ENCODE measurements around the gene MSI2.

The MSI2 gene

DNA sequence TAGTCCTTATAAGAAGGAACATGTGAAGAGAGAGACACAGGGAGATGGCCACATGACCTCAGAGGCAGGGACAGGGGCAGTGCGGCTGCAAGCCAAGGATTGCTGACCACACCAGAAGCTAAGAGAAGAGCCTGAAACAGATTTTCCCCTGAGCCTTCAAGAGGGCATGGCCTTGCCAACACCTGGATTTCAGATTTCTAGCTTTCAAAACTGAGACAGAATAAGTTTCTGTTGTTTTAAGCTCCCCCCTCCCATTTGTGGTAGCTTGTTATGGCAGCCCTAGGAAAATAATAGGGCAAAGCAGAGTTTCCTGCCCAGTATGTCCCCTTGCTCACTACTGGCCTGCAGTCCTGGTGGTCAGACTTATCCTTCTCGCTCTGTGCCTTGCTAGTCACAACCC, 284.3 kb downstream of the MSI2 start:
- TF ChIP-seq, protein P1, sequence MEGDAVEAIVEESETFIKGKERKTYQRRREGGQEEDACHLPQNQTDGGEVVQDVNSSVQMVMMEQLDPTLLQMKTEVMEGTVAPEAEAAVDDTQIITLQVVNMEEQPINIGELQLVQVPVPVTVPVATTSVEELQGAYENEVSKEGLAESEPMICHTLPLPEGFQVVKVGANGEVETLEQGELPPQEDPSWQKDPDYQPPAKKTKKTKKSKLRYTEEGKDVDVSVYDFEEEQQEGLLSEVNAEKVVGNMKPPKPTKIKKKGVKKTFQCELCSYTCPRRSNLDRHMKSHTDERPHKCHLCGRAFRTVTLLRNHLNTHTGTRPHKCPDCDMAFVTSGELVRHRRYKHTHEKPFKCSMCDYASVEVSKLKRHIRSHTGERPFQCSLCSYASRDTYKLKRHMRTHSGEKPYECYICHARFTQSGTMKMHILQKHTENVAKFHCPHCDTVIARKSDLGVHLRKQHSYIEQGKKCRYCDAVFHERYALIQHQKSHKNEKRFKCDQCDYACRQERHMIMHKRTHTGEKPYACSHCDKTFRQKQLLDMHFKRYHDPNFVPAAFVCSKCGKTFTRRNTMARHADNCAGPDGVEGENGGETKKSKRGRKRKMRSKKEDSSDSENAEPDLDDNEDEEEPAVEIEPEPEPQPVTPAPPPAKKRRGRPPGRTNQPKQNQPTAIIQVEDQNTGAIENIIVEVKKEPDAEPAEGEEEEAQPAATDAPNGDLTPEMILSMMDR (IDR thresholded peaks at IDR 0.05; ENCODE audit: insufficient read depth, low read depth, low read length, missing control alignments): no peak
- no peak for DNase-seq (ENCODE audit: low read depth)
- no peak overlapping the region for H3K4me3 ChIP-seq (ENCODE audit: low read length)

- no peak overlapping the region for H3K4me3 ChIP-seq (ENCODE audit: low read length)
- TF ChIP-seq, protein P1 (IDR thresholded peaks at IDR 0.05; ENCODE audit: insufficient read depth, low read depth, low read length, missing control alignments): no peak
- DNase-seq (ENCODE audit: low read depth): no peak
Measured at GRCh38 chr17:57541049-57541448, 284.7 kb downstream of the MSI2 start.

DNA sequence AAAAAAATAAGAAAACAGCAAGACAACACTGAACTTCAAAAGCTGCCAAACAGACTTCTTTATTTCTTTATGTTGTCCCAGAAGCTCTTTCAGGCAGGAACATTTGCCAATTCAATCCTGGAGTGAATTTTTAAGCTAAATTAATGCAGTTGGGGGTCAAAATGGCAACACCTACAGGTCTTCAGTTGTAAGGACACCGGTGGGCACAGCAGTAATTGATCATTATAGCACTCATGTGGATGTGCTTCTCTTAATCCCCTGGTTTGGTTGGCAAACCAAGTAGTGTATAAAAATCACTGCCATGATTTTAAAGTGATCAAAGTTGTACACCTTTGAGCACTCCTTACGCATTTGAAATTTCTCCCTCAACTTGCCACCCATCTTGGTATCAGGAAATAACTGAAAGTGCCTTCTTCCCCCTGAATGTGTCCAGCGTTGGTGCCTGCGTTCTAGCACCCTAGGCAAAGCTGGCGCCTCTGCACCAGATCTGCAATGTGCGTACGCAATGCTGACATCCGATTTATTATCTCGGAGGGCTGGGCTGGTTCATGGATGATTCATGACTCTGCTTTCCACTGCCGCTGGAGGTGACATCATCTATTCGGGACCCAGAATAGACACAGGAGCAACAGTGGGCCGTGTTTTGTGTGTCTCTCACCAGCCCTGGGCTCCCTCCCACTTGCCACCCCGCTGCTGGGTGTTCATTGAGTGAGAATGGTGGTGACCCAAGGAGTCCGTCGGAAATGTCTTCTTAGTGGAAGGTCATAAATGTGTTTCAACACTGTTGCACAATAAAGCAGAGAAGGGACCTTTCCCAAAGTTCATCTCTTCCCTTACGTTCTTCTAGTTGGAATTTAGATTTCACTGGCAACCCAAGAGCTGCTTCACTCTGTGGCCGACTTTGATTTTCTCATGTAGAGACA, 285.4 kb downstream of the MSI2 start:
- TF ChIP-seq, protein P1 (IDR thresholded peaks at IDR 0.05; ENCODE audit: insufficient read depth, low read depth, low read length, missing control alignments): no peak
- H3K4me3 ChIP-seq (ENCODE audit: low read length): no peak overlapping the region
- no peak for DNase-seq (ENCODE audit: low read depth)

DNA sequence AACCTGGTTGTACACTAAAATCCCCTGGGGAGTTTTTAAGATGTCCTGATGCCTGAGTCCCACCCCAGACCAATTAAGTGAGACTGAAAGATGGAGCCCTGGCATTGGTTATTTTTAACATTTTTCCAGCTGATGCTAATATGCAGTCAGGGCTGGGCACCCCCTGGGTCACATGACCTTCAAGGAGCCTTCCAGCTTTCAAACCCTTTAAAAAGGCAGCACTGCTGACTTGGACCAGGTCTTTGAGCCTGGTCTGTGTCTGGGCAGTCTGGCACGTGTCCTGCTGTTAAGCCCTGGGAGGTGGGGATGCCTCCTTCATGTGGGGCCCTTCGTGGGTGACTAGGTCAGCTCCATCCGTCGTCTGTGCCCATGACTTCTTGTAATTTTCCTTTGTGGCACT, 286.2 kb downstream of the MSI2 start:
- DNase-seq (ENCODE audit: low read depth): no peak
- TF ChIP-seq, protein P1 (IDR thresholded peaks at IDR 0.05; ENCODE audit: insufficient read depth, low read depth, low read length, missing control alignments): no peak

GRCh38 chr17:57543230-57543629, 286.9 kb downstream of the MSI2 start:
- TF ChIP-seq, protein P1 (IDR thresholded peaks at IDR 0.05; ENCODE audit: insufficient read depth, low read depth, low read length, missing control alignments): no peak
- DNase-seq (ENCODE audit: low read depth): no peak
- no peak overlapping the region for H3K4me3 ChIP-seq (ENCODE audit: low read length)

More for the DNA sequence above, 286.2 kb downstream of the MSI2 start:
- no peak overlapping the region for H3K4me3 ChIP-seq (ENCODE audit: low read length)

GRCh38 chr17:57544401-57544800, 288.1 kb downstream of the MSI2 start:
- no peak for DNase-seq (ENCODE audit: low read depth)
- no peak overlapping the region for H3K4me3 ChIP-seq (ENCODE audit: low read length)
- TF ChIP-seq, protein P1 (IDR thresholded peaks at IDR 0.05; ENCODE audit: insufficient read depth, low read depth, low read length, missing control alignments): no peak

Measured in epithelial cell of esophagus (primary cell).